A549 (cell line): ENCODE data around the gene SNCAIP. TPM values are rescaled to one million over a fixed set of nuclear protein-coding genes. Genes with fewer than 3 reads are reported as not detected.

ENCODE experiments used
- ATAC-seq, 2 experiments: fragments of 200-7000 bp in 1 of 2; fragments of >200 bp in 1 of 2; cut with Nextera tagmentation in 1 of 2; cut with Tn5 transposase in 1 of 2; 3 replicates each; pipeline versions ENCODE4 v1.8.0 to v1.9.1; 2018 to 2020; ENCODE audit warnings: mild to moderate bottlenecking in 1 of 2, moderate library complexity in 1 of 2
- CTCF ChIA-PET: fragments of 300-600 bp; sonication (Branson Sonifier 250); formaldehyde crosslinking; extraction: SDS; loops from one replicate; lab custom pipeline; 2021; ENCODE audit warnings: antibody characterized with exemption, inconsistent platforms; lab: Yijun Ruan, JAX
- POLR2A ChIA-PET: fragments of 350-600 bp; formaldehyde crosslinking; extraction: SDS; loops from one replicate; lab custom pipeline; 2021; ENCODE audit warnings: antibody characterized with exemption, inconsistent platforms; lab: Yijun Ruan, JAX
- DNase-seq, 2 experiments: peaks; one replicate each; pipeline versions ENCODE4 v3.0.0 to v3.0.0-alpha.2; 2011 to 2016; ENCODE audit warnings: low read depth in 1 of 2, low spot score in 1 of 2
- FAIRE-seq: peaks from 2 replicates; lab custom pipeline; 2011; peaks lifted over from hg19 to GRCh38; lab: Jason Lieb, UNC
- H3K27ac ChIP-seq, 2 experiments: fragments of >200 bp; sonication (Bioruptor Twin); formaldehyde crosslinking; 3 replicates each; pipeline ENCODE4 v1.5.1; 2016 to 2017
- H3K4me1 ChIP-seq: fragments of >200 bp; sonication (Bioruptor Twin); formaldehyde crosslinking; 3 replicates; pipeline ENCODE4 v1.6.1; 2016
- H3K4me2 ChIP-seq: fragments of >200 bp; sonication (Bioruptor Twin); formaldehyde crosslinking; 3 replicates; pipeline ENCODE4 v1.6.1; 2016
- H3K4me3 ChIP-seq: fragments of >200 bp; sonication (Bioruptor Twin); formaldehyde crosslinking; 3 replicates; pipeline ENCODE4 v1.5.1; 2016
- H3K9me3 ChIP-seq: fragments of >200 bp; sonication (Bioruptor Twin); formaldehyde crosslinking; 3 replicates; pipeline ENCODE4 v1.6.1; 2016
- CEBPB ChIP-seq, 2 experiments: fragments of >200 bp in 1 of 2; sonication (Bioruptor Twin) in 1 of 2; formaldehyde crosslinking in 1 of 2; IDR thresholded peaks; 2 replicates each; pipeline ENCODE4 v1.6.1; 2012 to 2016
- CHD4 ChIP-seq: fragments of 200-600 bp; sonication (generic); IDR thresholded peaks from 2 replicates; pipeline ENCODE4 v1.6.1; 2016; ENCODE audit warnings: antibody characterized with exemption, mild to moderate bottlenecking, borderline replicate concordance
- EHMT2 ChIP-seq: fragments of 200-600 bp; sonication (generic); IDR thresholded peaks from 2 replicates; pipeline ENCODE4 v1.6.1; 2016; ENCODE audit warnings: antibody characterized with exemption, low read depth, mild to moderate bottlenecking, moderate library complexity
- ELK1 ChIP-seq: fragments of 150-350 bp; IDR thresholded peaks from 2 replicates; pipeline ENCODE4 v1.6.1; 2014; ENCODE audit warnings: low read depth, mild to moderate bottlenecking, low read length
- FOSB ChIP-seq: fragments of 250-450 bp; sonication (Bioruptor Pico); IDR thresholded peaks from 2 replicates; pipeline ENCODE4 v1.5.0; 2020; ENCODE audit warnings: mild to moderate bottlenecking, moderate library complexity
- FOSL2 ChIP-seq, 2 experiments: fragments of 450-650 bp in 1 of 2; fragments of >200 bp in 1 of 2; sonication (Bioruptor Twin) in 1 of 2; formaldehyde crosslinking; IDR thresholded peaks; 2 replicates each; pipeline versions ENCODE4 v1.5.0 to v1.6.1; 2016 to 2020; ENCODE audit warnings: mild to moderate bottlenecking in 1 of 2, moderate library complexity in 1 of 2
- HOXB13 ChIP-seq: fragments of 250-450 bp; sonication (Bioruptor Pico); IDR thresholded peaks from 2 replicates; pipeline ENCODE4 v1.5.0; 2020; ENCODE audit warnings: low read depth, mild to moderate bottlenecking, moderate library complexity
- MAX ChIP-seq: IDR thresholded peaks from 2 replicates; pipeline ENCODE4 v1.6.1; 2012
- MAZ ChIP-seq: fragments of 150-350 bp; IDR thresholded peaks from 2 replicates; pipeline ENCODE4 v1.6.1; 2014; ENCODE audit warnings: antibody characterized with exemption, low read depth, low read length, borderline replicate concordance
- NPAS2 ChIP-seq: fragments of 250-450 bp; sonication (Bioruptor Pico); IDR thresholded peaks from 2 replicates; pipeline ENCODE4 v1.8.0; 2022; ENCODE audit warnings: mild to moderate bottlenecking, moderate library complexity, borderline replicate concordance
- PBX3 ChIP-seq: IDR thresholded peaks from 2 replicates; pipeline ENCODE4 v1.6.1; 2012
- PHF8 ChIP-seq: fragments of 200-600 bp; sonication (generic); IDR thresholded peaks from 2 replicates; pipeline ENCODE4 v1.6.1; 2016; ENCODE audit warnings: low read depth, mild to moderate bottlenecking, antibody characterized with exemption, moderate library complexity, borderline replicate concordance
- POLR2AphosphoS2 ChIP-seq: conservative IDR thresholded peaks from 2 replicates; pipeline ENCODE4 v1.6.1; 2012; ENCODE audit warnings: low read length, improper control_type of control experiment, inconsistent platforms
- RAD21 ChIP-seq, 2 experiments: fragments of >200 bp in 1 of 2; sonication (Bioruptor Twin) in 1 of 2; formaldehyde crosslinking in 1 of 2; IDR thresholded peaks in 1 of 2; conservative IDR thresholded peaks in 1 of 2; 2 replicates in 1 of 2; 3 replicates in 1 of 2; pipeline ENCODE4 v1.6.1; 2012 to 2018; ENCODE audit warnings: inconsistent platforms in 1 of 2
- RCOR1 ChIP-seq: fragments of 150-350 bp; IDR thresholded peaks from 2 replicates; pipeline ENCODE4 v1.6.1; 2014; ENCODE audit warnings: antibody characterized with exemption, low read length, low read depth
- WGBS: methylation state at CpG from one replicate; pipeline ENCODE4 v1.1.6; 2017; ENCODE audit errors: missing lambda C conversion rate; 5-methylcytosine and 5-hydroxymethylcytosine counted together
- polyA plus RNA-seq, 4 experiments: library from polyadenylated mRNA; depleted of rRNA in 3 of 4; stranded (reverse); fragments of >200 nt; fragmentation: RNase III in 1 of 4; extraction: RNeasy Plus Mini Kit Qiagen cat#74134 plus additional on column Dnase treatment in 1 of 4; gene quantifications; 2 replicates in 3 of 4; 3 replicates in 1 of 4; pipeline ENCODE4 v1.2.3, GENCODE V29; 2011 to 2017
- TF ChIP-seq, protein P1 (sequence below): fragments of 250-450 bp; sonication (Bioruptor Pico); IDR thresholded peaks from 2 replicates; pipeline ENCODE4 v1.5.0; 2020; ENCODE audit warnings: low read depth, mild to moderate bottlenecking, moderate library complexity
- TF ChIP-seq, protein P2 (sequence below): fragments of >200 bp; sonication (Bioruptor Twin); formaldehyde crosslinking; IDR thresholded peaks from 3 replicates; pipeline ENCODE4 v1.5.1; 2016
- TF ChIP-seq, protein P3 (sequence below): IDR thresholded peaks from 2 replicates; pipeline ENCODE4 v1.6.1; 2012; ENCODE audit warnings: low read depth, borderline replicate concordance

Gene SNCAIP
- polyA plus RNA-seq, 2 of the 4 experiments (the other 2 are of a cell fraction), result 0.03 to 0.04 TPM

- Histone ChIP-seq H3K4me2 (no peak overlapping the region), H3K4me3 (no peak overlapping the region), H3K27ac (no peak overlapping the region), H3K9me3 (no peaks in the 10 kb centered on the region), H3K4me1 (no peaks in the 10 kb centered on the region)
- DNase-seq, result no peak
- no peak for FAIRE-seq
- no peak for ATAC-seq
- POLR2A ChIA-PET, result no interaction called here
- TF ChIP-seq FOSL2 (IDR thresholded peaks at IDR 0.05) (no peak), FOSL2 (CRISPR knock-in tag; IDR thresholded peaks at IDR 0.05) (no peak), CHD4 (no peak), ELK1 (no peak)
- TF ChIP-seq, protein P1, sequence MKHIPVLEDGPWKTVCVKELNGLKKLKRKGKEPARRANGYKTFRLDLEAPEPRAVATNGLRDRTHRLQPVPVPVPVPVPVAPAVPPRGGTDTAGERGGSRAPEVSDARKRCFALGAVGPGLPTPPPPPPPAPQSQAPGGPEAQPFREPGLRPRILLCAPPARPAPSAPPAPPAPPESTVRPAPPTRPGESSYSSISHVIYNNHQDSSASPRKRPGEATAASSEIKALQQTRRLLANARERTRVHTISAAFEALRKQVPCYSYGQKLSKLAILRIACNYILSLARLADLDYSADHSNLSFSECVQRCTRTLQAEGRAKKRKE (CRISPR knock-in tag), result no peak
- CTCF ChIA-PET, result no interaction called here
Observed at GRCh38 chr5:122454541-122454940, 142.5 kb downstream of the SNCAIP start.

GRCh38 chr5:122455939-122456338 is 143.9 kb downstream of the SNCAIP start:
- H3K27ac ChIP-seq, result no peak overlapping the region
- H3K9me3 ChIP-seq, result no peaks in the 10 kb centered on the region
- WGBS, result 13% methylated on average over 1 of the region's 1 CpG
- ChIA-PET CTCF (no interaction called here), POLR2A (no interaction called here)
- no peak for DNase-seq
- no peaks in the 10 kb centered on the region for H3K4me1 ChIP-seq
- FAIRE-seq, result no peak
- TF ChIP-seq PHF8 (no peak), MAX (no peak), EHMT2 (no peak), CHD4 (no peak), POLR2AphosphoS2 (no peak), PBX3 (no peak), CEBPB (IDR thresholded peaks at IDR 0.05) (no peak), RCOR1 (no peak), RAD21 (conservative IDR thresholded peaks at IDR 0.05 in 1 of 2, IDR thresholded peaks at IDR 0.05 in 1 of 2) (no peak), HOXB13 (no peak), NPAS2 (CRISPR knock-in tag) (no peak), MAZ (no peak), FOSB (CRISPR knock-in tag) (no peak)
- TF ChIP-seq, protein P2, sequence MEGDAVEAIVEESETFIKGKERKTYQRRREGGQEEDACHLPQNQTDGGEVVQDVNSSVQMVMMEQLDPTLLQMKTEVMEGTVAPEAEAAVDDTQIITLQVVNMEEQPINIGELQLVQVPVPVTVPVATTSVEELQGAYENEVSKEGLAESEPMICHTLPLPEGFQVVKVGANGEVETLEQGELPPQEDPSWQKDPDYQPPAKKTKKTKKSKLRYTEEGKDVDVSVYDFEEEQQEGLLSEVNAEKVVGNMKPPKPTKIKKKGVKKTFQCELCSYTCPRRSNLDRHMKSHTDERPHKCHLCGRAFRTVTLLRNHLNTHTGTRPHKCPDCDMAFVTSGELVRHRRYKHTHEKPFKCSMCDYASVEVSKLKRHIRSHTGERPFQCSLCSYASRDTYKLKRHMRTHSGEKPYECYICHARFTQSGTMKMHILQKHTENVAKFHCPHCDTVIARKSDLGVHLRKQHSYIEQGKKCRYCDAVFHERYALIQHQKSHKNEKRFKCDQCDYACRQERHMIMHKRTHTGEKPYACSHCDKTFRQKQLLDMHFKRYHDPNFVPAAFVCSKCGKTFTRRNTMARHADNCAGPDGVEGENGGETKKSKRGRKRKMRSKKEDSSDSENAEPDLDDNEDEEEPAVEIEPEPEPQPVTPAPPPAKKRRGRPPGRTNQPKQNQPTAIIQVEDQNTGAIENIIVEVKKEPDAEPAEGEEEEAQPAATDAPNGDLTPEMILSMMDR, result no peak
- TF ChIP-seq, protein P3, sequence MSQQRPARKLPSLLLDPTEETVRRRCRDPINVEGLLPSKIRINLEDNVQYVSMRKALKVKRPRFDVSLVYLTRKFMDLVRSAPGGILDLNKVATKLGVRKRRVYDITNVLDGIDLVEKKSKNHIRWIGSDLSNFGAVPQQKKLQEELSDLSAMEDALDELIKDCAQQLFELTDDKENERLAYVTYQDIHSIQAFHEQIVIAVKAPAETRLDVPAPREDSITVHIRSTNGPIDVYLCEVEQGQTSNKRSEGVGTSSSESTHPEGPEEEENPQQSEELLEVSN, result no peak
- no peak overlapping the region for H3K4me3 ChIP-seq
- no peak for ATAC-seq
- H3K4me2 ChIP-seq, result no peak overlapping the region
